Measurements from ENCODE around the gene TSSK3. TPM values are rescaled to one million over a fixed set of nuclear protein-coding genes. Genes with fewer than 3 reads are reported as not detected.

TSSK3 gene
- total RNA-seq, 1 experiment from 2014 or later, result 1.8 TPM

- H3K27ac Mint-ChIP-seq (ENCODE audit: unreplicated experiment), result no peak overlapping the region
- DNase-seq, result no peak
- CTCF ChIA-PET, result interaction anchor here (2.9 kb wide), 1 partner anchor 14 kb away, joined by 6 read pairs; no protein-coding TSS in a partner anchor
- H3K27me3 Mint-ChIP-seq (ENCODE audit: unreplicated experiment), result no peaks in the 10 kb centered on the region
- H3K36me3 Mint-ChIP-seq (ENCODE audit: insufficient read depth, unreplicated experiment), result peaks cover 10% of the 10 kb centered on the region
- TF ChIP-seq, protein P1, sequence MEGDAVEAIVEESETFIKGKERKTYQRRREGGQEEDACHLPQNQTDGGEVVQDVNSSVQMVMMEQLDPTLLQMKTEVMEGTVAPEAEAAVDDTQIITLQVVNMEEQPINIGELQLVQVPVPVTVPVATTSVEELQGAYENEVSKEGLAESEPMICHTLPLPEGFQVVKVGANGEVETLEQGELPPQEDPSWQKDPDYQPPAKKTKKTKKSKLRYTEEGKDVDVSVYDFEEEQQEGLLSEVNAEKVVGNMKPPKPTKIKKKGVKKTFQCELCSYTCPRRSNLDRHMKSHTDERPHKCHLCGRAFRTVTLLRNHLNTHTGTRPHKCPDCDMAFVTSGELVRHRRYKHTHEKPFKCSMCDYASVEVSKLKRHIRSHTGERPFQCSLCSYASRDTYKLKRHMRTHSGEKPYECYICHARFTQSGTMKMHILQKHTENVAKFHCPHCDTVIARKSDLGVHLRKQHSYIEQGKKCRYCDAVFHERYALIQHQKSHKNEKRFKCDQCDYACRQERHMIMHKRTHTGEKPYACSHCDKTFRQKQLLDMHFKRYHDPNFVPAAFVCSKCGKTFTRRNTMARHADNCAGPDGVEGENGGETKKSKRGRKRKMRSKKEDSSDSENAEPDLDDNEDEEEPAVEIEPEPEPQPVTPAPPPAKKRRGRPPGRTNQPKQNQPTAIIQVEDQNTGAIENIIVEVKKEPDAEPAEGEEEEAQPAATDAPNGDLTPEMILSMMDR (IDR thresholded peaks at IDR 0.05; ENCODE audit: unreplicated experiment), result no peak
- no TSS peak for BruUV-seq (replicated peaks)
- no peaks in the 10 kb centered on the region for H3K9me3 Mint-ChIP-seq (ENCODE audit: low read depth, unreplicated experiment)
- H3K4me1 Mint-ChIP-seq (ENCODE audit: low read depth, unreplicated experiment), result no peaks in the 10 kb centered on the region
- intact Hi-C loops (cut with micrococcal nuclease; ENCODE audit: unreplicated experiment), result loop anchor here (2.0 to 10.0 kb wide), 3 partner anchors 15 to 475 kb away; partner anchors contain the start of gene FNDC5
- H3K4me3 Mint-ChIP-seq (ENCODE audit: low read depth, unreplicated experiment), result no peak overlapping the region
These were observed 37.5 kb downstream of the TSSK3 start for GRCh38 chr1:32399843-32400242.

- Mint-ChIP-seq H3K27ac (ENCODE audit: unreplicated experiment) (no peak overlapping the region), H3K36me3 (ENCODE audit: insufficient read depth, unreplicated experiment) (no peaks in the 10 kb centered on the region), H3K27me3 (ENCODE audit: unreplicated experiment) (no peaks in the 10 kb centered on the region), H3K9me3 (ENCODE audit: low read depth, unreplicated experiment) (no peaks in the 10 kb centered on the region), H3K4me3 (ENCODE audit: low read depth, unreplicated experiment) (no peak overlapping the region), H3K4me1 (ENCODE audit: low read depth, unreplicated experiment) (no peaks in the 10 kb centered on the region)
- intact Hi-C loops (cut with micrococcal nuclease; ENCODE audit: unreplicated experiment), result loop anchor here (2.0 to 10.0 kb wide), 3 partner anchors 14 to 474 kb away; partner anchors contain the start of gene FNDC5
- no TSS peak for BruUV-seq (replicated peaks)
- CTCF ChIA-PET, result interaction anchor here (0.7 to 2.9 kb wide), 5 partner anchors 13 to 372 kb away, joined by 3 to 6 read pairs (median 3); no protein-coding TSS in a partner anchor
- peak; percentile 87 for DNase-seq
- TF ChIP-seq, protein P1 (IDR thresholded peaks at IDR 0.05; ENCODE audit: unreplicated experiment), result peak; percentile 88
These were observed 38.7 kb downstream of the TSSK3 start for GRCh38 chr1:32400876-32401631.

DNA sequence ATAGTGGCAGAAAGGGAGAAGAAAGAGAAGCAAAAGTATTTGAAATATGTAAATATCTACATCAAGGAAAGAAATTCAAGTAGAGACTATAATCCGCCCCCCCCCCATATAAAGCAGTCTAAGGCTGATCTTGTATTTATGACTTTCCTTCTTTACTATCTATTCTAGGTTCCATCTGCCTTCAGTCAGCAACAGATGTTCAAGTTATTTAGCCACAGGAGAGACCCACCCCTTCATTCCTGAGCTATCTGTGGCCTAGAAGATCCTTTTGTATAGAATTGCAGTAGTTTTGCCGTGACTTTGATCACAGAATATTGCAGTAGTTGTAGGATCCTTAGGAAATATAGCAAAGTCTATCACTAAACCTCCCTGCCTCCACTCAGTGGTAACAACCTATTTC, 42.6 kb downstream of the TSSK3 start:
- Mint-ChIP-seq H3K27me3 (ENCODE audit: unreplicated experiment) (no peaks in the 10 kb centered on the region), H3K9me3 (ENCODE audit: low read depth, unreplicated experiment) (no peaks in the 10 kb centered on the region), H3K4me3 (ENCODE audit: low read depth, unreplicated experiment) (no peak overlapping the region), H3K36me3 (ENCODE audit: insufficient read depth, unreplicated experiment) (no peaks in the 10 kb centered on the region), H3K4me1 (ENCODE audit: low read depth, unreplicated experiment) (peaks cover 17% of the 10 kb centered on the region), H3K27ac (ENCODE audit: unreplicated experiment) (no peak overlapping the region)
- TF ChIP-seq, protein P1 (IDR thresholded peaks at IDR 0.05; ENCODE audit: unreplicated experiment), result no peak
- no TSS peak for BruUV-seq (replicated peaks)
- no peak for DNase-seq
- intact Hi-C loops (cut with micrococcal nuclease; ENCODE audit: unreplicated experiment), result loop anchor here (5.0 to 10.0 kb wide), 2 partner anchors 382 to 470 kb away; partner anchors contain the start of gene FNDC5
- CTCF ChIA-PET, result interaction anchor here (0.7 kb wide), 2 partner anchors 232 to 604 kb away, joined by 3 read pairs; no protein-coding TSS in a partner anchor

GRCh38 chr1:32405672-32406467, 43.5 kb downstream of the TSSK3 start:
- peaks cover 17% of the 10 kb centered on the region for H3K4me1 Mint-ChIP-seq (ENCODE audit: low read depth, unreplicated experiment)
- no peak for DNase-seq
- H3K9me3 Mint-ChIP-seq (ENCODE audit: low read depth, unreplicated experiment), result no peaks in the 10 kb centered on the region
- H3K27ac Mint-ChIP-seq (ENCODE audit: unreplicated experiment), result no peak overlapping the region
- CTCF ChIA-PET, result interaction anchor here (0.6 to 1.8 kb wide), 3 partner anchors 11 to 270 kb away, joined by 3 to 7 read pairs (median 4); partner anchors contain the start of gene BSDC1
- BruUV-seq (replicated peaks), result no TSS peak
- no peaks in the 10 kb centered on the region for H3K27me3 Mint-ChIP-seq (ENCODE audit: unreplicated experiment)
- H3K36me3 Mint-ChIP-seq (ENCODE audit: insufficient read depth, unreplicated experiment), result no peaks in the 10 kb centered on the region
- intact Hi-C loops (cut with micrococcal nuclease; ENCODE audit: unreplicated experiment), result loop anchor here (10.0 kb wide), 1 partner anchor 469 kb away; the partner anchor contains the start of gene FNDC5
- TF ChIP-seq, protein P1 (IDR thresholded peaks at IDR 0.05; ENCODE audit: unreplicated experiment), result no peak
- no peak overlapping the region for H3K4me3 Mint-ChIP-seq (ENCODE audit: low read depth, unreplicated experiment)
